NCI-H524 treated with DMSO at 0.1 percent for 48 hours (cell line): ENCODE results near the gene SPAM1.
"Not testable (repeated sequence)": the region's sequence is repeated elsewhere in the genome, so short reads cannot be mapped to it uniquely, and the experiment has no call there.

Experiments used
- DNase-seq: peaks from one replicate; lab custom pipeline; 2025; lab: John Stamatoyannopoulos, UW

Gene SPAM1, protein sequence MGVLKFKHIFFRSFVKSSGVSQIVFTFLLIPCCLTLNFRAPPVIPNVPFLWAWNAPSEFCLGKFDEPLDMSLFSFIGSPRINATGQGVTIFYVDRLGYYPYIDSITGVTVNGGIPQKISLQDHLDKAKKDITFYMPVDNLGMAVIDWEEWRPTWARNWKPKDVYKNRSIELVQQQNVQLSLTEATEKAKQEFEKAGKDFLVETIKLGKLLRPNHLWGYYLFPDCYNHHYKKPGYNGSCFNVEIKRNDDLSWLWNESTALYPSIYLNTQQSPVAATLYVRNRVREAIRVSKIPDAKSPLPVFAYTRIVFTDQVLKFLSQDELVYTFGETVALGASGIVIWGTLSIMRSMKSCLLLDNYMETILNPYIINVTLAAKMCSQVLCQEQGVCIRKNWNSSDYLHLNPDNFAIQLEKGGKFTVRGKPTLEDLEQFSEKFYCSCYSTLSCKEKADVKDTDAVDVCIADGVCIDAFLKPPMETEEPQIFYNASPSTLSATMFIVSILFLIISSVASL

DNA sequence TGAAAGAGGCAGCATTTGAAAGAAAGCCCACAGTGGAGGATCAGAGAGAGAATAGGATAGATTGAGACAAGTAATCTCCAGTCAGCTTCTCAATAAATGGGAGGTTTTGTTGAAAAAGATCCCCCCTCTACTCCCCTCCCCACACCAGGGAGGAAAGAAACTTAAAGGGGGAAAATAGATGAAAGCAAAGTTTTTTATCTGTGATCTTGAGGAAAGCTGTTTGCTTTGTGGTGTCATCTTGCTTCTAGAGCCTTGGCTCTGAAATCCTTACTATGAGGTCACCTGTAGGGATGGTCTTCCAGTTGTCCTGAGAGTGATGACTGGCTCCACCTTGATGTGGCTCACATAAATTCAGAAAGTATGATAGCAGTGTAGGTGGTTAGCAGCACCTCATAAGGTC lies at the start of gene SPAM1:
TSS of gene SPAM1 (plus strand) at position 301 of the 400 bp plus-strand sequence. CDS start 28,330 bp downstream, outside the sequence.
- no peak for DNase-seq

DNA sequence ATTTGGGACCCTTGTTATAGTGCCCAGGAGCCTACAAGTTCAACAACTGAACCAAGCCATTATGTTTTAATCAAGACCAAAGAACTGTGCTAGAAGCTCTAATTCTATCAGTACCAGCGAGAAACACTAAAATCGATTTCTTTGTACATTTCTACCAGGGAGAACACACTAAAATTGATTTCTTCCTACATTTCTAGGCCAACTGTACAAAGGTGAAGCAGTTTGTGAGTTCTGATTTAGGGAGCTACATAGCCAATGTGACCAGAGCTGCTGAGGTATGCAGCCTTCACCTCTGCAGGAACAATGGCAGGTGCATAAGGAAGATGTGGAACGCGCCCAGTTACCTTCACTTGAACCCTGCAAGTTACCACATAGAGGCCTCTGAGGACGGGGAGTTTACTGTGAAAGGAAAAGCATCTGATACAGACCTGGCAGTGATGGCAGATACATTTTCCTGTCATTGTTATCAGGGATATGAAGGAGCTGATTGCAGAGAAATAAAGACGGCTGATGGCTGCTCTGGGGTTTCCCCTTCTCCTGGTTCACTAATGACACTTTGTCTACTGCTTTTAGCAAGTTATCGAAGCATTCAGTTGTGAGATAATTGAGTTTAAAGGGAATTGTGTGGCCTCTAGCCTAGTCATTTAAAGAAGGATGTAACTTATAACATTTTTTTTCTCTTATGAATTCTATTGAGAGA lies 48.3 kb upstream of the SPAM1 start:
- no peak for DNase-seq

GRCh38 chr7:123879628-123880027 lies 45.4 kb upstream of the SPAM1 start:
- no peak for DNase-seq

DNA sequence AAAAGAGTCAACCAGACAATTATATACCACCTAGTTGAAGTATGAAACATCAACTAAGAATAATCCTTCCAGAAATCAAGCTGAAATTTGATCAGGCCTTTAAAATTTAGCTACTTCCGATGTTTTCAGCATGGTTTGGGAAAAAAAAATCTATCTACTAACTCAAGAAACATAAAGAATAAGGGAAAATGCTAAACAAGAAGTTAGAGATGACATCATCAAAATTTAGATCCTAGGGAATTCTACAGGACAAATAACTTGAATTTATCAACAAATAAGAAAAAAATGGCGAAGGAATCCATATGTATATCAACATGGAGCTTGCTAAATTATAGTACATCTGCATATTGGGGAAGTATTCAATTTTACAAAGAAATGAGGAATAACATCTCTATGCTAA lies 43.7 kb upstream of the SPAM1 start:
- DNase-seq: no peak

DNA sequence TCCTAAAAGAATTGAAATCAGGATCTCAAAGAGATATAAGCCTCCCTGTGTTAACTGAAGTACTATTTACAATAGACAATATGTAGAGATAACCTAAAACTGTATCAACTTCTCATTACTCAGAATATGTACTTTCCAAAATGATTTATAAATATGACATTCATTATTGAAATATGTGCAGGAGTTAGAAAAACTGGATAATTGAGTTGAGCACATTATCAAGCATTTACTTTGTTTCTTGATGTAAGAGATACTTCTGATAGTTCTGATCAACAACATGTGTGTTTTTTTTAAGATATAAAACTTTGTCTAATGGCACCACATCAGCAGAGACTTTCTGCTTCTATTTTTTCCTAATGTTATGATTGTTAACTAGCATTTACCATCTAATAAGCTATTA lies 41.9 kb upstream of the SPAM1 start:
- DNase-seq: no peak

DNA sequence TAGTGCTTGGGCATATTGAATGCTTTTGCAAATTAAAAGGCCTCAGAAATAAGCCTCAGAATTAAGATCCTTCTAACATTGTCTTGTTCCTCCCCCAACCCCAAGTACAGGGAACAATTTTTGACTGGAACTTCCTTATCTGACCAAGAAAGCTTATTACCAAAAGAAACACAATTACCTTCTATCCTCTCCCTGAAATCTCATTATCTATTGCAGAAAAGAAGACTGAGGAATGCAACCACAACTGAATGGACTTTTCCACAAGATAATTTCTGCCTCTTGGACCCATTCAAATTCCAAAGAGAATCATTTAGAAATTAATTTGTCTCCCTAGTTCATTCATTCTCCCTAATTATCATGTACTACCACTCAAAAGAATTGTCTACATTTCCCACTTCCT lies 36.8 kb upstream of the SPAM1 start:
- no peak for DNase-seq

DNA sequence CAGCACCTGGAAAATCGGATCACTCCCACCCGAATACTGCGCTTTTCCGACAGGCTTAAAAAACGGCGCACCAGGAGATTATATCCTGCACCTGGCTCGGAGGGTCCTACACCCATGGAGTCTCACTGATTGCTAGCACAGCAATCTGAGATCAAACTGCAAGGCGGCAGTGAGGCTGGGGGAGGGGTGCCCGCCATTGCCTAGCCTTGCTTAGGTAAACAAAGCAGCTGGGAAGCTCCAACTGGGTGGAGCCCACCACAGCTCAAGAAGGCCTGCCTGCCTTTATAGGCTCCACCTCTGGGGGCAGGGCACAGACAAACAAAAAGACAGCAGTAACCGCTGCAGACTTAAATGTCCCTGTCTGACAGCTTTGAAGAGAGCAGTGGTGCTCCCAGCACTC lies 30.3 kb upstream of the SPAM1 start:
- DNase-seq: not testable (repeated sequence)

- DNase-seq: no peak
Observed at GRCh38 chr7:123901101-123901500, 23.9 kb upstream of the SPAM1 start.

- DNase-seq: no peak
Observed at GRCh38 chr7:123905714-123906113, 19.3 kb upstream of the SPAM1 start.

GRCh38 chr7:123916240-123916724 lies 8.8 kb upstream of the SPAM1 start:
- no peak for DNase-seq

GRCh38 chr7:123917878-123918277 lies 7.2 kb upstream of the SPAM1 start:
- no peak for DNase-seq

DNA sequence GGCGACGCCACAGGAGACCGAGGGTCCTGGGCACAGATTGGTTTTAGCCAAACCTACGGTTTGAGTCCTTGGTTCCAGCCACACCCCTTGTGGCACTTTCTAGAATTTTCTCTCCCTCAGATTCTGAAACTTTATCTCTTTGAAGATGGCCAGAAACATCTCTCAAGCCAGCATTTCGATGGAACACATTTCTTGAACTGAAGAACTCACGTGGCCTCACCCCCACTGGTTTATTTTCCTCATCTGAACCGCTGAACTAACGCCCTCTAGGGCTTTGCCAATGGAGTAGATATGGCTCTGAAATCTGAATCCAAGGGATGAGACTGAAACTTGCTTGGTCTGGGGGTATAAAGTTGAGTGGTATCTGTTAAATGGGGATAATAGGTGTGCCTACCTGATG lies 6.7 kb upstream of the SPAM1 start:
- DNase-seq: no peak

DNA sequence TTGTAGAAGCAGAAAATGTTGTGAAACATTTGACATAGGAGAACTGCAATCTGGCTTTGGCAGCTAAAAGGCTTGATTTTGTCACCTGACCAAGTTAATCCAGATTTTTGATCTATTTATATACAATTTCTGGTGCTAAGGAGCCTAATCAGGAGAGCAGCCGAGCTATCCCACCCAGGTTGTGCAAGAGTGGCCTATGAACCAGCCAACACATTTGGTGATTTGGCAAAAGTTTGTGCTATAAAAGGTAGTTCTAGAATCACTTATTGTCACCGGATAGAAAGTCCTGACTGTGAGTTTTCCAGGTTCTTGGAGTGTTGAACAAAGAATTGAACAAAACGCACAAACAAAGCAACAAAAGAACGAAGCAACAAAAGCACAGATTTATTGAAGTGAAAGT lies 1.4 kb upstream of the SPAM1 start:
- DNase-seq: no peak

DNA sequence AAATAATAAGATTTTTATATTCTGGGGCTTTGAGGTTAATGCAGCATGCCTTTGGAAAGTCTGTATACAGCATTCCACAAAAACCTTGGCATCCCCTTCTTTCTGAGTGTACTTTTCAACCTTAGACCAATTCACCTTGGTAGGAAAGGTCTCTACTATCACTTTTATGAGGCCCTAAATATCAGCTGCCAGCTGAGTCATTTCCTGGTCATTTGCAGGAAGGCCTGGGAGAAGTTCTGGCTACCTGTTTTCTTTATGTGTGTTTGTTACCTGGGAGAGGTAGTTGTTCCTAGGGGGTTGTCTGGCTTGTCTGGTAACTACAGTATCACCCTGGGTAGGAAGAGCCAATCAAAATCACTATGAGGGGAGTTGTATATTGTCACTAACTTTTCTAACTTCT lies 4.1 kb downstream of the SPAM1 start:
- DNase-seq: no peak

DNA sequence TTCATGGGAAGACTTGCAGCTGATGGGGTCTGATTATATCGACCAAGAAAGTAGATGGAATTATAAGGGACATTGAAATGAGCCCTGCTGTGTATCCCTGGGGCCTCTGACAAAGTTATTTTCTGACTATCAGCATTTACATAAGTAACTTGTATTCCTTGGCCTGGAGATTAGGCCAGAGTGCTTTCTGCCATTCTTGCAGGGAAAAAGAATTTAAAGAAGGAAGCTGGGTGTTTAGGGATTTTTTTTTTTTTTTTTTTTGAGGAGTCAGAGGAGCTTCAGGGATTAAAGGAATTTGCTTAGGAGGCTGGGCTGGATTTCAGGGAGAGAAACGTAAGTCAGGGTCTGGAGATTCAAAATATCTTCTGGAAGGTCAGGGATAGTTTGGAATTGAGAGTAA lies 4.6 kb downstream of the SPAM1 start:
- DNase-seq: no peak

- no peak for DNase-seq
Observed at GRCh38 chr7:123935436-123936381, 10.7 kb downstream of the SPAM1 start.

DNA sequence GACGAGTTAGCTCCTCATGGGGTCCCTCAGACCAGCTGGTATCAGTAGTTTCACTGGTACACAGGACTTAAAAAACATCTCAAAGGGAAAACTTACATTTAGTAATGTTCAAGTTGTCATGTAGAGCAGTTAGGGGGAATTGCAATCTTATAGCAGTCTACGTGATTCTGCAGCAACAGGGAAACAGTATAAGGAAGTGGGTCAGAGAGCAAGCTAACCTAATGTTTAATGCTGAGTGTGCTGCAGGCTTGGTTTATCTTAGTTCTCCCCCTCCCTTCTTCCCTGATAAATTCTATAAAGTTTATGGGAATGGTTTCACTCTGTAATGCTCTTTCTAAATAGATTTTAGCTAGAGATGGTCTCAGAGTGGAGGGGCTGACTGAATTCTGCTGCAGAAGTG lies 11.3 kb downstream of the SPAM1 start:
- no peak for DNase-seq

DNA sequence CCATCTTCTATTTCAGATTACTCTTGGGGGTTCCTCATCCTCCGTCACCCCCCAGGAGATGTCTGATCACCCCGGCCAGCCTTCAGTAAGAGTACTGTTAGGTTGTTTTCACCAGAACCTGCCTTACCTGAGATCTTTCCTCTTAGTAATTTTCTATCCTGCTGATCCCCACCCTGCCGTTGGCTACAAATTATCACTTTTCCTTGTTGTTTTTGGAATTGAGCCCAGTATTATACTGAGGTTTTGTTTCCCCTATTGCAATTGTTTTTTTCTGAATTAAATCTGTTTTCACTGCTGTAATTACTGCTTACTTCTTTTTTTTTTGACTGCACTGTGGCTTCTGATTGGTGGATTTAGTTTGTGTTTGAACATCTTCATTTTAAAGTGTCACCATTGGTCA lies 14.7 kb downstream of the SPAM1 start:
- no peak for DNase-seq

GRCh38 chr7:123941391-123942180 lies 16.5 kb downstream of the SPAM1 start:
- DNase-seq: no peak

DNA sequence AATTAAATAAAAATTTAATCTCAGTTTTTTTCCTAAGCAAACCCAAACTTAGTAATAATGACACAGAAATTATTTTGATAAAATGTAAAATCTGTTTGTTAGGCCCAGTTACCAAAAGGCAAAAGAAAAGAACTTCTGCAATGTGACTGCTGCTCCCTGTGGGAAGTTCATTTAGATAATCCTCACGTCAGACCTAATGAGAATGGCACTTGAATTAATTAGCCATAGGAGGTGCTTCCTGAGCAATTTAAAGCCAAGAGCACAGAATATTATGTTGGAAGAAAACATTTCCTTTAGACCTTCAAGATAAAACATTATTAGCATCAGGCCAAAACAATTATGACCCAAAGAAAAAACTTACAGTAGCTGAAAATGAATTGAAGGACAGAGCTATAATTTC lies 19.4 kb downstream of the SPAM1 start:
- no peak for DNase-seq

GRCh38 chr7:123945938-123946337 lies 20.9 kb downstream of the SPAM1 start:
- no peak for DNase-seq
